ENCODE results near the gene USP50.
"Not testable (repeated sequence)": the region's sequence is repeated elsewhere in the genome, so short reads cannot be mapped to it uniquely, and the experiment has no call there.

USP50 gene

DNA sequence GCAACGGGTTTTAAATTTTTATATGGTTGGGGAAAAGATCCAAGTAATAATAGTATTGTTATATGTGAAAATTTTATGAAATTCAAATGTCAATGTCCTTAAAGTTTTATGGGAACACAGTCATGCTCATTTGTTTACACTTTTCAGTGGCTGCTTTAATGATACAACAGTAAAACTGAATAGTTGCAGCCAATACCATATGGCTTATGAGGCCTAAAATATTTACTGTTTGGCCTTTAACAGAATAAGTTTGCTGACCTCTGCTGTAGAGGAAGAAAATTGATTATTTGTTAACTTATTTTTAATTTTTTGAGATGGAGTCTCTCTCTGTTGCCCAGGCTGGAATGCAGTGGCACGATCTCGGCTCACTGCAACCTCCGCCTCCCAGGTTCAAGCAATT is 44.7 kb downstream of the USP50 start:
- no peak for DNase-seq

DNA sequence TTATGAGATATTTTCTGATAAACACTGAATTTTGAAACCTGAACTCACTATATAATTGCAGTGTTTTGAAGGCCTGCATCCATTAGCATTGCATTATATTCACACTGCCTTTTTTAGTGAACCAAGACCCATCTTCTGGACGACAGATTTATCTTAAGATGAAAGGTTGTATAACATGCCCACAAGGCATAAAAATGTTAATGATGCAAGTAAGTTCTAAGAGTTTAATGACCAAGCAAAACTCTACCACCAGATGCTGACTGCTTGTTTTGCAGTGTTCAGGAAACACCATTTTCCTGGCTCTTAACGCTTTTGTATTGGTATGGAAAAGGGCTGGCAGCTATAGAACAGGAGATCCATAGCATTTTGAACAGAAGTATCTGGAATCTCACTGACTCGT is 46.1 kb downstream of the USP50 start:
- no peak for DNase-seq

GRCh38 chr15:50496692-50497091 is 49.8 kb downstream of the USP50 start:
- DNase-seq, result no peak

DNA sequence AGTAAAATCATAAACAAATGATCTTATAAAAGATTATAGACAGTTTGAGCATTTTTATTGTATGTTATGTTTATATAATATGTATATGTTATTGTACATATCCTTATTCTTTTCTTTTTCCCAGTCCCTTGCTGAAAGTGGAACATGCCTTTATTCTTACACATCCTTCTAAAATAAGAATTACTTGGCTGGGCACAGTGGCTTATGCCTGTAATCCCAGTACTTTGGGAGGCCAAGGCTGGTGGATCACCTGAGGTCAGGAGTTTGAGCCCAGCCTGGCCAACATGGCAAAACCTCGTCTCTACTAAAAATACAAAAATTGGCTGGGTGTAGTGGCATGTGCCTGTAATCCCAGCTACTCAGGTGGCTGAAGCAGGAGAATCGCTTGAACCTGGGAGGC is 51.9 kb downstream of the USP50 start:
- DNase-seq, result not testable (repeated sequence)

DNA sequence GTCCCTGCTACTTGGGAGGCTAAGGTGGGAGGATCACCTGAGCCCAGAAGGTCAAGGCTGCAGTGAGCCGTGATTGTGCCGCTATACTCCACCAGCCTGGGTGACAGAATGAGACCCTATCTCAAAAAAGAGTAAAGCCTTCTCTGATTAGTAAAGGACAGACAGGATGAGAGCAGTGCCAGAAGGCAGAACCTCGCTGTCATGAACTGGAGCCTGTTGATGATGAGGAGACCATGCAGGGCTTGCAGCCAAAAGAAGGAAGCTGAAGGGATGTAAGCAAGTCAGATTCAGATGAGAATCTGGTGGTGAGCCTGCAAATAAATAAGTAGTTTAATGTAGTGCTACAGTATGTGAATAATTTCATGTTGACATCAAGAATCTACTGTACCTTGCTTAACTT is 52.8 kb downstream of the USP50 start:
- DNase-seq, result no peak

DNA sequence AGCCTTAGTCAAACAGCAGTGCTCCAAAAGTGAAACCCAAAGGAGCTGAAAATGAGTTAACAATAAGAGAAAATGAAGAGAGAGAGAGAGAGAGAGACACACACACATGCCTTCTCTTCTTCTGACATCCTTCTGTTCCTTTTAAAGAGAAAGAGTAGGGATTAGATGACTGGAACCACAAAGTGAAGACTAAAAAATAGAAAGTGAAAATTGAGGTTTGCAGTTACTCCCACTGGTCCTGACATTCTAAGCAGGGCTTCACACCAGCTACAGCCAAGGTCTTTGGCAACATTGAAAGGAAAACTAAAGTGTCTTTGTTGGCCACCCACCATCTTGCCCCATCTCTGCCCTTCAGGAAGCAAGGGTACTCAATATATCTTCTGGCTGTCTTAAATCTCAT is 59.2 kb downstream of the USP50 start:
- DNase-seq, result no peak

DNA sequence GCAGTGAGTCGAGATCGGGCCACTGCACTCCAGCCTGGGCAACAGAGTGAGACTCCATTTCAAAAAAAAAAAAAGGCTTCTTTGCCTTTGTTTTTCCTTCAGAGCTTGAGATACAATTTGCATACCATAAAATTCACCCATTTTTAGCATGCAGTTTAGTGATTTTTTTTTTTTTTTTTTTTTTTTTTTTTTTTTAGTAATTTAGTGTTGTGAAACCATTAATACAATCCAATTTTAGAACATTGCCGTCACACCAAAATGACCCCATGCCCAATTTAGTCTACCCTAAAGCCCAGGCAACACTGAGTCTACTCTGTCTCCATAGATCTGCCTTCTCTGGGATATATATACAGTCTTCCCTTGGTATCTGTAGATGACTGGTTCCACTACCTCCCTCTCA is 61.1 kb downstream of the USP50 start:
- DNase-seq, result no peak

GRCh38 chr15:50484781-50485180 is 61.7 kb downstream of the USP50 start:
- DNase-seq, result no peak

DNA sequence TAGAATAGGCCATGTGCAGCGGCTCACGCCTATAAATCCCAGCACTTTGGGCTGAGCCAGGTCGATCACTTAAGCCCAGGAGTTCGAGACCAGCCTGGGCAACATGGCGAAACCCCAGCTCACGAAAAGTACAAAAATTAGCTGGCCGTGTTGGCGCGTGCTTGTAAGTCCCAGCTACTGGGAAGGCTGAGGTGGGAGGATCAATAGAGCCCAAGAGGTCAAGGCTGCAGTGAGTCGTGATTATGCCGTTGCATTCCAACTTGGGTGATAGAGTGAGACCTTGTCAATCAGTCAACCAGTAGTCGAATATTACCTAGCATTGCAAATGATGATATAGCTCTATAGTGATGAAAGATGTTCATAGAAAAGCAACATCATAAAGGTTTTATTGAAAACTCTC is 70.3 kb downstream of the USP50 start:
- DNase-seq, result no peak

GRCh38 chr15:50471072-50471471 is 75.4 kb downstream of the USP50 start:
- DNase-seq, result no peak

DNA sequence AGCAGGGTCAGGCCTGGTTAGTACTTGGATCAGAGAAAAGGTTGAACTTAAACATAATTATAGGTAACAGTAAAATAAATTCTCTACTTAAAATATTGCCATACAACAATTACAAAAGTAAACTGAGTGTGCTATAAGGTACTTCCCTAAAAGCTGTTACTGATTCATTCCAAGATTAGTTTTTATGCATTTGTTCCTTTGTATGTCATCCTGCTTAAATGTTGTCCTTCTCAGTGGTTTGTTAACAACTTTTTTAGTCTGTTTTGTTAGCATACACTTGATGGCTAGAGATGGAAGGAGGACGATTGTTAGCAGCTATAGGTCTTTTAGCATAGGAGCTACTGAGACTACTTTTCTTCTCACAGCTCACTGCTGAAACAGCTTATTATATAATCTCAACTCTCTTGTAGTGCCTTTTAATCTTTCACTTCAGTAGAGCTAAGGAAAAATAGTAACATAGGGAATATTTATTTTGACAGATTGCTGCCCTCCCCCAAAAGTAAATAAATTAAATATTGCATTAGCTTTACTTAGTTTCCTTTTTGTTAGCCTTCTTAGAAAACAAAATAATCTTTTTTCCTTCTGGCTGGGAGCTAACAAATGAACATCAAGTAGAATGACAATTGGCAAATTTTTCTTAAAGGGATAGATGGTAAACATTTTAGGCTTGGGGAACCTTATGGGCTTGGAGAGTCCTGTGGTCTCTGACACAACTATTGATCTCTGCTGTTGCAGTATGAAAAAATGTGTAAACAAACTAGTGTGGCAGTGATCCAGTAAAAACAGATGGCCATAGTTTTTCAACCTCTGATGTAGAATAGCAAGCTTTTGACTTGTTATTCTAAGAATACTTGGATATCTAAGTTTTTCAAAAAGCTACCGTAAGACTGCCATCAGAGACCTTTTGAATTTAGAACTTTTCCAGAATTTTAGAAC is 82.8 kb downstream of the USP50 start:
- DNase-seq, result no peak

- DNase-seq, result no peak
Measured at GRCh38 chr15:50458348-50459112, 87.9 kb downstream of the USP50 start.

GRCh38 chr15:50452927-50453326 is 93.5 kb downstream of the USP50 start:
- no peak for DNase-seq
